Kidney (tissue), 14 donors: Measurements from ENCODE around the gene NME7. TPM values are rescaled to one million over a fixed set of nuclear protein-coding genes. Genes with fewer than 3 reads are reported as not detected.

Experiments
- DNase-seq, 5 donors: peaks; one replicate each; pipeline ENCODE4 v3.0.0-alpha.2; 2013 to 2020
- FAIRE-seq: peaks from 2 replicates; lab custom pipeline; 2012; peaks lifted over from hg19 to GRCh38; lab: Jason Lieb, UNC
- H3K27ac ChIP-seq, 2 donors: one replicate each; pipeline ENCODE4 v1.7.0; 2013; ENCODE audit warnings: low read depth in 2 of 2, low read length in 2 of 2, inconsistent platforms in 1 of 2
- H3K27me3 ChIP-seq: one replicate; pipeline ENCODE4 v1.7.1; 2013; ENCODE audit warnings: low read length, inconsistent platforms; ENCODE audit not compliant: control insufficient read depth, insufficient read depth
- H3K36me3 ChIP-seq, 3 donors: one replicate each; pipeline versions ENCODE4 v1.7.0 to v1.7.1; 2013; ENCODE audit warnings: low read length in 3 of 3, control low read depth in 1 of 3, inconsistent platforms in 1 of 3; ENCODE audit not compliant: insufficient read depth in 3 of 3, control insufficient read depth in 2 of 3
- H3K4me1 ChIP-seq, 3 donors: one replicate each; pipeline versions ENCODE4 v1.7.0 to v1.7.1; 2013; ENCODE audit warnings: low read length in 3 of 3, inconsistent platforms in 1 of 3, low read depth in 1 of 3; ENCODE audit not compliant: control insufficient read depth in 2 of 3, insufficient read depth in 2 of 3
- H3K4me3 ChIP-seq, 3 donors: one replicate each; pipeline versions ENCODE4 v1.7.0 to v1.8.1; 2013; ENCODE audit warnings: low read length in 3 of 3, control low read depth in 1 of 3, inconsistent platforms in 1 of 3
- H3K9ac ChIP-seq, 3 donors: one replicate each; pipeline versions ENCODE4 v1.7.0 to v1.7.1; 2013; ENCODE audit warnings: low read length in 3 of 3, control low read depth in 1 of 3, inconsistent platforms in 1 of 3
- H3K9me3 ChIP-seq, 3 donors: one replicate each; pipeline versions ENCODE4 v1.7.0 to v1.7.1; 2013; ENCODE audit warnings: low read length in 3 of 3, control low read depth in 1 of 3, inconsistent platforms in 1 of 3; ENCODE audit not compliant: control insufficient read depth in 2 of 3, insufficient read depth in 1 of 3
- CTCF ChIP-seq: IDR thresholded peaks from 3 replicates; pipeline ENCODE4 v1.5.1; 2012; ENCODE audit warnings: mild to moderate bottlenecking, moderate library complexity, borderline replicate concordance; ENCODE audit not compliant: insufficient read depth; ENCODE audit errors: extremely low read depth
- intact Hi-C: fragments of 100-400 bp; cut with DNase I; formaldehyde crosslinking; loops from one replicate; pipeline ENCODE4 v1.11.1; 2022
- polyA plus RNA-seq: library from polyadenylated mRNA; stranded (reverse); fragments of 350-450 nt; fragmentation: Illumina TruSeq; extraction: RNeasy Lipid Tissue Mini Kit (QIAGEN cat#74804); gene quantifications from one replicate; pipeline ENCODE4 v1.2.3, GENCODE V29; 2014; ENCODE audit warnings: low read depth, low replicate concordance; ENCODE audit not compliant: insufficient read depth
- total RNA-seq: library from RNA; stranded (reverse); fragmentation: NEBNext Ultra II Directional; extraction: Animal tissue kit (Norgen Biotek cat#: 25700); gene quantifications from one replicate; pipeline ENCODE4 v1.2.1, GENCODE V29; 2021
- donor health status: control.
- donor health status: control.
- donor health status: control.
- donor health status: control.
- donor health status: control.
- donor health status: DM: yes; HTN: yes; CAD: no.
- donor health status: Normal renal cell carcinoma (clear cell type).

The NME7 gene
- total and polyA plus RNA-seq, 2 donors from 2014 or later, result 13.7 to 31.9 TPM

GRCh38 chr1:169109561-169110134 lies 257.9 kb downstream of the NME7 start:
- DNase-seq (peak; percentile 56 to 86 (median 71)), FAIRE-seq (no peak)
- H3K4me3 ChIP-seq, result peak overlapping the region; percentile 43 to 100 (median 88)
- no peaks in the 10 kb centered on the region for H3K9me3 ChIP-seq
- H3K4me1 ChIP-seq, result peaks cover 0 to 34% (median 29%) of the 10 kb centered on the region in 3 donors
- intact Hi-C loops, result no loop called here
- H3K27ac ChIP-seq, result peak overlapping the region; percentile 97 to 99
- TF ChIP-seq CTCF, result no peak
- peak overlapping the region; percentile 95 to 99 (median 99) for H3K9ac ChIP-seq
- H3K27me3 ChIP-seq, result no peaks in the 10 kb centered on the region
- H3K36me3 ChIP-seq, result peaks cover 3 to 75% (median 39%) of the 10 kb centered on the region in 3 donors

- H3K36me3 ChIP-seq, result peaks cover 0 to 69% (median 33%) of the 10 kb centered on the region in 3 donors
- H3K4me1 ChIP-seq, result peaks cover 0 to 36% (median 32%) of the 10 kb centered on the region in 3 donors
- H3K4me3 ChIP-seq, result peak overlapping the region; percentile 88 to 100 (median 94)
- intact Hi-C loops, result no loop called here
- DNase-seq (peak in 1 of 5 donors; percentile 50), FAIRE-seq (no peak)
- TF ChIP-seq CTCF, result no peak
- H3K27me3 ChIP-seq, result no peaks in the 10 kb centered on the region
- no peaks in the 10 kb centered on the region for H3K9me3 ChIP-seq
- H3K27ac ChIP-seq, result peak overlapping the region; percentile 97 to 99
- H3K9ac ChIP-seq, result peak overlapping the region; percentile 95 to 99 (median 99)
These were observed 258.6 kb downstream of the NME7 start for GRCh38 chr1:169108863-169109560.

DNA sequence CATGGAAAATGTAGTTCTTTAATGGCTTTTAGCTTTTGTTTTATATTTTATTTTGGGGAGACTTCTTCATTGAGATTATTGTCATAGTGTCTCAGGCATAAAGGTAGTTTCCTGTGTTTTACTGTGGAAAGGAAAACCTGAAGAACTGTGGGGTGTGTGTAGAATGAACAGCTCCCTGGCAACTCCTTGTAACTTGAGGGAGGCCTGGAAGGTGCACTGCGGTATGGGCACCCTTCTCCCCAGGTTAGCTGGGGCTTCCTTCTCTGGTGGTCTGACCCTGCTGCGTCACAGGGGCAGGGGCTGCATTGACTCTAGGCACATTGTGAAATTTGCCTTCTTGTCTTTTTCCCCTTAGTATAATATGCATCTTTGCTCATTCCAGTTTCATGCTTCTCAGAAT lies 259.4 kb downstream of the NME7 start:
- peak overlapping the region; percentile 95 to 99 (median 99) for H3K9ac ChIP-seq
- H3K9me3 ChIP-seq, result no peaks in the 10 kb centered on the region
- FAIRE-seq, result no peak
- no peak for DNase-seq
- peaks cover 3 to 36% (median 28%) of the 10 kb centered on the region in 3 donors for H3K4me1 ChIP-seq
- peaks cover 0 to 61% (median 27%) of the 10 kb centered on the region in 3 donors for H3K36me3 ChIP-seq
- no peaks in the 10 kb centered on the region for H3K27me3 ChIP-seq
- intact Hi-C loops, result no loop called here
- no peak for TF ChIP-seq CTCF
- H3K4me3 ChIP-seq, result peak overlapping the region; percentile 88 to 100 (median 94)
- peak overlapping the region; percentile 97 to 99 for H3K27ac ChIP-seq
